NK-92 (cell line): Measurements from ENCODE around the gene VAMP1.

Experiments
- DNase-seq: peaks from one replicate; lab custom pipeline; 2025; ENCODE audit not compliant: unreplicated experiment; lab: John Stamatoyannopoulos, UW

The VAMP1 gene

GRCh38 chr12:6426882-6427671, 43.4 kb downstream of the VAMP1 start:
- DNase-seq, result no peak

- DNase-seq, result no peak
These were observed 44.6 kb downstream of the VAMP1 start for GRCh38 chr12:6425590-6426531.

- DNase-seq, result no peak
These were observed 45.6 kb downstream of the VAMP1 start for GRCh38 chr12:6424866-6425265.

GRCh38 chr12:6424008-6424347, 46.5 kb downstream of the VAMP1 start:
- DNase-seq, result no peak

GRCh38 chr12:6423267-6424007, 47.0 kb downstream of the VAMP1 start:
- no peak for DNase-seq

- DNase-seq, result no peak
These were observed 50.1 kb downstream of the VAMP1 start for GRCh38 chr12:6420364-6420763.

- no peak for DNase-seq
These were observed 51.7 kb downstream of the VAMP1 start for GRCh38 chr12:6418796-6419195.

GRCh38 chr12:6416596-6416995, 53.9 kb downstream of the VAMP1 start:
- no peak for DNase-seq
